ENCODE measurements around the gene MUTYH.
"Not testable (repeated sequence)": the region's sequence is repeated elsewhere in the genome, so short reads cannot be mapped to it uniquely, and the experiment has no call there.

The MUTYH gene

DNA sequence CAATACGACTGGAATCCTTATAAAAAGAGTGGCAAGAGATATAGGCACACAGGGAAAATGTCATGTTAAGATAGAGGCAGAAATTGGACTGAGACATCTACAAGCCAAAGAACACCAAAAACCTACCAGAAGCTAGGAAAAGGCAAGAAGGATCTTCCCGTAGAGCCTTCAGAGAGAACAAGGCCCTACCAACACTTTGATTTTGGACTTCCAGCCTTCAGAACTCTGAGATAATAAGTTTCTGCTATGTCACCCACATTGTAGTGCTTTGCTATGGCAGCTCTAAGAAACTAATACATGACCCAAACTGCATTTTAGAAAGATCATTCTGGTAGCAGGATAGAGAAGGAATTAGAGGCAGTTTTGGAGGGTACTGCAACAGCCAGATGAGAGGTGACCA, 24.1 kb upstream of the MUTYH start:
- TF ChIP-seq, protein P1, sequence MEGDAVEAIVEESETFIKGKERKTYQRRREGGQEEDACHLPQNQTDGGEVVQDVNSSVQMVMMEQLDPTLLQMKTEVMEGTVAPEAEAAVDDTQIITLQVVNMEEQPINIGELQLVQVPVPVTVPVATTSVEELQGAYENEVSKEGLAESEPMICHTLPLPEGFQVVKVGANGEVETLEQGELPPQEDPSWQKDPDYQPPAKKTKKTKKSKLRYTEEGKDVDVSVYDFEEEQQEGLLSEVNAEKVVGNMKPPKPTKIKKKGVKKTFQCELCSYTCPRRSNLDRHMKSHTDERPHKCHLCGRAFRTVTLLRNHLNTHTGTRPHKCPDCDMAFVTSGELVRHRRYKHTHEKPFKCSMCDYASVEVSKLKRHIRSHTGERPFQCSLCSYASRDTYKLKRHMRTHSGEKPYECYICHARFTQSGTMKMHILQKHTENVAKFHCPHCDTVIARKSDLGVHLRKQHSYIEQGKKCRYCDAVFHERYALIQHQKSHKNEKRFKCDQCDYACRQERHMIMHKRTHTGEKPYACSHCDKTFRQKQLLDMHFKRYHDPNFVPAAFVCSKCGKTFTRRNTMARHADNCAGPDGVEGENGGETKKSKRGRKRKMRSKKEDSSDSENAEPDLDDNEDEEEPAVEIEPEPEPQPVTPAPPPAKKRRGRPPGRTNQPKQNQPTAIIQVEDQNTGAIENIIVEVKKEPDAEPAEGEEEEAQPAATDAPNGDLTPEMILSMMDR (conservative IDR thresholded peaks at IDR 0.05; ENCODE audit: low read depth, low read length), result no peak
- no peak overlapping the region for H3K4me3 ChIP-seq (ENCODE audit: low read length)
- DNase-seq (ENCODE audit: low read depth), result no peak

DNA sequence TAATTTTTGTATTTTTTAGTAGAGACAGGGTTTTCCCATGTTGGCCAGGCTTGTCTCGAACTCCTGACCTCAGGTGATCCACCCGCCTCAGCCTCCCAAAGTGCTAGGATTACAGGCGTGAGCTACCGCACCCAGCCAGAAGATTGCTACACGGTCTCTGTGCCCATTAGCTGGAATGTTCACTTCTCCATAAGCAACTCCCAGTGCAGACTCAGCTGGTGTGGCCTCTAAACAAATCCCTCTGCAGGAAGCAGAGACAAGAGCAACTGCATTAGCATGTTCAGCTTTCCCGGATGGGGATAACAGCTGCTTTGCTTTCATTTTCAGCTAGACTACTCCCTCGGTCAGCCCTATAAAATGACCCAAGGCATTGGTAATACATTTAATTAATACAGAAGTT, 20.7 kb upstream of the MUTYH start:
- not testable (repeated sequence) for H3K4me3 ChIP-seq (ENCODE audit: low read length); DNase-seq (ENCODE audit: low read depth)

DNA sequence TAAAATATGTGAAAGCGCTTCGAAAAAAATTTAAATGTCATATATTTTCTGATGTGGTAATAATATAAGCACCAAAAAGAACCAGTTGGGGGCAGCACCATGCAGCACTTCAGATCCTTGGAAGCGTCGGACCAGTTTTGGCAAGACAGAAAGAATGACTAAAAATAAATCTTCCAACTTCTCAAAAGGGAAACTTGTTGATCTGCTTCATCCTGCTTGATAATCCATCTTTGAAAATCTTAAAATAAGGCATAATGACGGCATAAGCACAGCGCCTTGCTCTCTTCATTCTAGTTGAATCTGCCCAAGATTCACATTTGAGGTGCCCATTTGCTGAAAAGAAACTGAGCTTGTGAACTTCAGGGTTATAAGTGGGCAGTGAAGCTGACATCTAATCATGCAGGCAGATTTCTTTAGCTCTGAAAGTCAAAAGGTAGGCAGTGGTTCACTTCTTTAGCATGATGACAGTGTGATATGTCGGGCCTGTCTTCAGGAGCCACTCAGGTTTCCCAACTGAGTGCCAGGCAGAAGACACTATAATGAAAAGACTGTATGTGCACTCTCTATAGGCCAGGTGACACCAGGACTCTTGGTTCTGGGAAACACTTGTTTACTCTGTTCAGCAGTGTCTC, 19.8 kb upstream of the MUTYH start:
- H3K4me3 ChIP-seq (ENCODE audit: low read length), result no peak overlapping the region
- TF ChIP-seq, protein P1 (conservative IDR thresholded peaks at IDR 0.05; ENCODE audit: low read depth, low read length), result peak; percentile 63
- peak; percentile 18 for DNase-seq (ENCODE audit: low read depth)

DNA sequence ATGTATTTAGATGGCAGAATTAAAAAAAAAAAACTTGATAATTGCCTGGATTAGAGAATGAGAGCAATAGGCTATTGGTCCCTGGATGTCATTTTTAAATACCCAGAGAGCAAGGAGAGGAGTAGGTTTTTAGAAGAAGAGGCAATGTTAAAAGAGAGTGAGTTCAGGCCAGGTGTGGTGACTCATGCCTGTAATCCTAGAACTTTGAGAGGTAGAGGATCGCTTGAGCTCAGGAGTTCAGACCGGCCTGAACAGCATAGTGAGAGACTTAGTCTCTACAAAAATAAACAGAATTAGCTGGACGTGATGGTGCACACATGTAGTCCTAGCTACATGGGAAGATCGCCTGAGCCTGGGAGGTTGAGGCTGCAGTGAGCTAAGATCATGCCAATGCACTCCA, 15.9 kb upstream of the MUTYH start:
- no peak overlapping the region for H3K4me3 ChIP-seq (ENCODE audit: low read length)
- TF ChIP-seq, protein P1 (conservative IDR thresholded peaks at IDR 0.05; ENCODE audit: low read depth, low read length), result no peak
- DNase-seq (ENCODE audit: low read depth), result no peak

DNA sequence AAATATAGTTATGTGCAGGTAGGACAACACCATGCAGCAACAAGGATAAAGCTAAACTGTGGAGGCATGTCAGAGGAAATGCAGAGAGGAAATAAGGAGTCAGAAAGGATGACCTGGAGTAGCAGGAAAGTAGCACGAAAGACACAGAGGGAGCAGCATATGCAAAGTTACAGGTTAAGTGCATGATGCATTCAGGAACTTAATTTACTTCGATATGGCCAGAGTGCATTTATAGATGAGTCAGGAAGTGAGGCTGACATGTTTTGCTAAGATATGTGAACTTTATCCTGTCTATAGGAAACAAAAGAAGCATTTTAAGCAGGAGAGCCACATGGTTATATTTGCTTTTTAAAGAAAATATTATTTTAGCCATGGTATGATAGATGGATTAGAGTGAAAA, 15.4 kb upstream of the MUTYH start:
- no peak for DNase-seq (ENCODE audit: low read depth)
- H3K4me3 ChIP-seq (ENCODE audit: low read length), result no peak overlapping the region
- TF ChIP-seq, protein P1 (conservative IDR thresholded peaks at IDR 0.05; ENCODE audit: low read depth, low read length), result no peak

DNA sequence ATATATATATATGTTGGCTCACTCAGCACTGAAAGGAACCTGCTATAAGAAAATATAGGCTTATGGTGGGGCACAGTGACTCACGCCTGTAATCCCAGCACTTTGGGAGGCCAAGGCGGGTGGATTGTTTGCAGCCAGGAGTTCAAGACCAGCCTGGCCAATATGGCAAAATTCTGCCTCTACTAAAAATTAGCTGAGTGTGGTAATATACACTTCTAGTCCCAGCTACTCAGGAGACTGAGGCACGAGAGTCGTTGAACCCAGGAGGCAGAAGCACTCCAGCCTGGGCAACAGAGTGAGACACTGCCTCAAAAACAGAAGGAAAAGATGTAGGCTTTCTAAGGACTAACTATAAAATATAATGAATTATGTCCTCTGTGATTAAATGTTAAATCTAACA, 14.6 kb upstream of the MUTYH start:
- TF ChIP-seq, protein P1 (conservative IDR thresholded peaks at IDR 0.05; ENCODE audit: low read depth, low read length), result no peak
- no peak for DNase-seq (ENCODE audit: low read depth)
- H3K4me3 ChIP-seq (ENCODE audit: low read length), result no peak overlapping the region

DNA sequence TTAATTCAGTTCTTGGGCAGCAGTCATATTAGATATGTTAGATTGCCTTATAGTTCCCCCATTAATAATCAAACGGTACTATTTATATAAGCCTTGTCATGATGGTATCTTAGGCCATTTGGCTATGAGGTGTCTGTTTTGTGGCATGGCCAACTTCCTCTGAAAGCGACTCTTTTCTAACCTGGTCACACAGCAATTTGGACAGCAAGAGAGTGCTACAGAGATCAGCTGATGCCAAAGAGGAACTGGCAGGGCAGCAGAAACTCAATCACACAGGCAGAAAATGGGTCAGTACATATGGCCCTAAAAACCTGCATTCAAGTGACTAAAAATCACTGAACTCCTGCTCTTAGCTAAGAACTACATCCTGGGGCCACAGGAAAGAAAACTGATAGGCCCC, 13.4 kb upstream of the MUTYH start:
- H3K4me3 ChIP-seq (ENCODE audit: low read length), result no peak overlapping the region
- no peak for DNase-seq (ENCODE audit: low read depth)
- TF ChIP-seq, protein P1 (conservative IDR thresholded peaks at IDR 0.05; ENCODE audit: low read depth, low read length), result no peak
